ENCODE data around the gene COG8. TPM values are rescaled to one million over a fixed set of nuclear protein-coding genes. Genes with fewer than 3 reads are reported as not detected.

The COG8 gene
- total and polyA plus RNA-seq, 11 donors, result 13.3 to 43.0 (median 22.8) TPM

DNA sequence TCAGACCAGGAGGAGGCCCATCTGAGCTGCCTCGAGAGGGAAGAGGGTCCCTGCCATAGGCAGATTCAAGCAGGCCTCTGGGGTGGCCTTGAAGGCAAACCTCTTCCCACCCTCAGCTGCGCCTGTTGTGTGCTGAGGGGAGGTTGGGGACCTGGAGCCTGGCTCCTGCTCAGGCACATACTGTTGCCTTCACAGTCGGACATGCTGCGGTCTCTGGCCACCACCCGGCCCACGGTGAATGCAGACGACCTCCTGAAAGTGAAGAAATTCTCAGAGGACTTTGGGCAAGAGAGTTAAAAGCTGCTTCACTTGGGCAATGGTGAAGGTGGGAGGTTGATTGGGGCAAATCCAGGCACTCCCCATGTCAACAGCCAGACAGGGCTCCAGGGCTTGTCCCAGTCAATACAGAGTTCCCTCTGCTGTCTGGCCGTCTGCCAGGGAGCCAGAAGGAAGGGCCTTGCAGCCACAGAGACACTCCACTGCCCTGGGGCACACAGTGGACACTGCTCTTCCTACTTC is 15.3 kb downstream of the COG8 start:
- DNase-seq, result peak; percentile 52 to 83 (median 73)
- Histone ChIP-seq H3K4me3 (no peak overlapping the region), H3K27me3 (no peaks in the 10 kb centered on the region), H3K9me3 (no peaks in the 10 kb centered on the region), H3K36me3 (peaks cover 5 to 97% (median 87%) of the 10 kb centered on the region in 9 donors), H3K4me1 (peaks cover 3 to 44% (median 20%) of the 10 kb centered on the region in 12 donors), H3K27ac (no peak overlapping the region)
- TF ChIP-seq, protein P1, sequence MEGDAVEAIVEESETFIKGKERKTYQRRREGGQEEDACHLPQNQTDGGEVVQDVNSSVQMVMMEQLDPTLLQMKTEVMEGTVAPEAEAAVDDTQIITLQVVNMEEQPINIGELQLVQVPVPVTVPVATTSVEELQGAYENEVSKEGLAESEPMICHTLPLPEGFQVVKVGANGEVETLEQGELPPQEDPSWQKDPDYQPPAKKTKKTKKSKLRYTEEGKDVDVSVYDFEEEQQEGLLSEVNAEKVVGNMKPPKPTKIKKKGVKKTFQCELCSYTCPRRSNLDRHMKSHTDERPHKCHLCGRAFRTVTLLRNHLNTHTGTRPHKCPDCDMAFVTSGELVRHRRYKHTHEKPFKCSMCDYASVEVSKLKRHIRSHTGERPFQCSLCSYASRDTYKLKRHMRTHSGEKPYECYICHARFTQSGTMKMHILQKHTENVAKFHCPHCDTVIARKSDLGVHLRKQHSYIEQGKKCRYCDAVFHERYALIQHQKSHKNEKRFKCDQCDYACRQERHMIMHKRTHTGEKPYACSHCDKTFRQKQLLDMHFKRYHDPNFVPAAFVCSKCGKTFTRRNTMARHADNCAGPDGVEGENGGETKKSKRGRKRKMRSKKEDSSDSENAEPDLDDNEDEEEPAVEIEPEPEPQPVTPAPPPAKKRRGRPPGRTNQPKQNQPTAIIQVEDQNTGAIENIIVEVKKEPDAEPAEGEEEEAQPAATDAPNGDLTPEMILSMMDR (IDR thresholded peaks at IDR 0.05), result no peak
- no peak for TF ChIP-seq POLR2A (IDR thresholded peaks at IDR 0.05)
- intact Hi-C loops (cut with DNase I), result no loop called here
- 76 to 83% (median 77%) methylated on average over 8 of the region's 8 CpGs for WGBS, 4 donors
- ATAC-seq, result peak in 3 of 4 donors; percentile 57 to 66 (median 63)

GRCh38 chr16:69323415-69323814 is 15.9 kb downstream of the COG8 start:
- TF ChIP-seq, protein P1 (IDR thresholded peaks at IDR 0.05), result no peak
- TF ChIP-seq POLR2A (IDR thresholded peaks at IDR 0.05), result no peak
- WGBS, 4 donors, result 90 to 98% (median 94%) methylated on average over 13 to 14 of the region's 14 CpGs
- Histone ChIP-seq H3K9me3 (no peaks in the 10 kb centered on the region), H3K4me3 (no peak overlapping the region), H3K36me3 (peaks cover 5 to 98% (median 89%) of the 10 kb centered on the region in 9 donors), H3K27me3 (no peaks in the 10 kb centered on the region), H3K4me1 (peaks cover 0 to 38% (median 13%) of the 10 kb centered on the region in 12 donors), H3K27ac (no peak overlapping the region)
- no peak for DNase-seq
- intact Hi-C loops (cut with DNase I), result no loop called here
- no peak for ATAC-seq

GRCh38 chr16:69322343-69322742 is 17.0 kb downstream of the COG8 start:
- DNase-seq (peak in 1 of 5 donors; percentile 8), ATAC-seq (no peak)
- no peaks in the 10 kb centered on the region for H3K27me3 ChIP-seq
- TF ChIP-seq, protein P1 (IDR thresholded peaks at IDR 0.05), result no peak
- TF ChIP-seq POLR2A (IDR thresholded peaks at IDR 0.05), result no peak
- H3K27ac ChIP-seq, result no peak overlapping the region
- 92 to 99% (median 92%) methylated on average over 7 of the region's 7 CpGs for WGBS, 4 donors
- H3K4me1 ChIP-seq, result peaks cover 0 to 27% (median 10%) of the 10 kb centered on the region in 12 donors
- H3K4me3 ChIP-seq, result no peak overlapping the region
- peaks cover 5 to 98% (median 89%) of the 10 kb centered on the region in 9 donors for H3K36me3 ChIP-seq
- intact Hi-C loops (cut with DNase I), result no loop called here
- H3K9me3 ChIP-seq, result no peaks in the 10 kb centered on the region

DNA sequence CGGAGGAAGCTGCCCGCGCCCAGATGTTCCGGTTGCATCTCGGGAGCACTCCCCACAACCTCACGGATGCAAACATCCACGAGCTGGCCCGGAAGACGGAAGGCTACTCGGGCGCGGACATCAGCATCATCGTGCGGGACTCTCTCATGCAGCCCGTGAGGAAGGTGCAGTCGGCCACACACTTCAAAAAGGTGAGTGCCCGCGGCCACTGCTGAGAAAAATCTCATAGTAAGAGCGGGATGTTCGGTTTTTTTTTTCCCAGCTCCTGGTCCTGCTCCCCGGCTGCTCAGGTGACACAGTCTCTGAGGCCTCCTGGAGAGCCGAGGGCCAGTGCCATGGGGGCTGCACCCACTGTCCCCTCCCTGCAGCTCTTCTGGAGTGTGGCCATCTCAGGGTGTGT is 18.3 kb downstream of the COG8 start:
- H3K36me3 ChIP-seq, result peaks cover 5 to 100% (median 98%) of the 10 kb centered on the region in 9 donors
- no peak overlapping the region for H3K27ac ChIP-seq
- DNase-seq (peak in 1 of 5 donors; percentile 15), ATAC-seq (no peak)
- no peaks in the 10 kb centered on the region for H3K27me3 ChIP-seq
- H3K4me3 ChIP-seq, result no peak overlapping the region
- H3K9me3 ChIP-seq, result no peaks in the 10 kb centered on the region
- TF ChIP-seq POLR2A (IDR thresholded peaks at IDR 0.05), result no peak
- TF ChIP-seq, protein P1 (IDR thresholded peaks at IDR 0.05), result no peak
- WGBS, 4 donors, result 84 to 93% (median 93%) methylated on average over 10 to 22 of the region's 22 CpGs
- intact Hi-C loops (cut with DNase I), result no loop called here
- peaks cover 0 to 14% (median 2%) of the 10 kb centered on the region in 12 donors for H3K4me1 ChIP-seq
